Activated CD4-positive, CD25-positive, alpha-beta regulatory T cell (primary cell): ENCODE measurements around the gene BICRA.
"Not testable (repeated sequence)": the region's sequence is repeated elsewhere in the genome, so short reads cannot be mapped to it uniquely, and the experiment has no call there.

Experiments used
- DNase-seq, 4 experiments: peaks; one replicate each; lab custom pipeline; 2025; lab: John Stamatoyannopoulos, UW

Gene BICRA

DNA sequence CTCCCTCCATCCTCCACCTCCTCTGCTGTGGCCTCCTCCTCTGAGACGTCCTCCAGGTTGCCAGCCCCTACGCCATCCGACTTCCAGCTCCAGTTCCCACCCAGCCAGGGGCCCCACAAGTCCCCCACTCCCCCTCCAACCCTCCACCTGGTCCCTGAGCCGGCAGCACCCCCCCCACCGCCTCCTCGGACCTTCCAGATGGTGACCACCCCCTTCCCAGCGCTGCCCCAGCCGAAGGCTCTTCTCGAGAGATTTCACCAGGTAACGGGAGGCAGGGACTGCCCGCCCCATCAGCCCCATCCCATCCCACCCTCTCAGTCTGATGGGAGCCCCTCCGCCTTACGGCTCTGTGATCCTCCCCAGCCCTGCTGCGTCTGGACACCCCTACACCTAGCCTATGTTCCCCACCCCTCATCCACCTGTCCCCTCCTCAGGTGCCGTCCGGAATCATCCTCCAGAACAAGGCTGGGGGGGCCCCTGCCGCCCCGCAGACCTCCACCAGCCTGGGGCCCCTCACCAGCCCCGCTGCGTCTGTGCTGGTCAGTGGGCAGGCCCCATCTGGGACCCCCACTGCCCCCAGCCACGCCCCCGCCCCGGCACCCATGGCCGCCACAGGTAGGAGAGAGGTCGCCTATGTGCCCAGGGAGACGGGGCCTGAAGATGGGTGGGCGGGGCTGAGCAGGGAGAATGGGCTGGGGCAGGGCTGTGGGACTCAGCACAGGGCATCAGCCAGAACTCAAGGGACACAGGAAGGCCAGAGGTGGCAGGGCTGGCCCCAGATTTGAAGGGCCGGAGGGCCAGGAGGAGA lies 85.7 kb downstream of the BICRA start:
- no peak for DNase-seq

DNA sequence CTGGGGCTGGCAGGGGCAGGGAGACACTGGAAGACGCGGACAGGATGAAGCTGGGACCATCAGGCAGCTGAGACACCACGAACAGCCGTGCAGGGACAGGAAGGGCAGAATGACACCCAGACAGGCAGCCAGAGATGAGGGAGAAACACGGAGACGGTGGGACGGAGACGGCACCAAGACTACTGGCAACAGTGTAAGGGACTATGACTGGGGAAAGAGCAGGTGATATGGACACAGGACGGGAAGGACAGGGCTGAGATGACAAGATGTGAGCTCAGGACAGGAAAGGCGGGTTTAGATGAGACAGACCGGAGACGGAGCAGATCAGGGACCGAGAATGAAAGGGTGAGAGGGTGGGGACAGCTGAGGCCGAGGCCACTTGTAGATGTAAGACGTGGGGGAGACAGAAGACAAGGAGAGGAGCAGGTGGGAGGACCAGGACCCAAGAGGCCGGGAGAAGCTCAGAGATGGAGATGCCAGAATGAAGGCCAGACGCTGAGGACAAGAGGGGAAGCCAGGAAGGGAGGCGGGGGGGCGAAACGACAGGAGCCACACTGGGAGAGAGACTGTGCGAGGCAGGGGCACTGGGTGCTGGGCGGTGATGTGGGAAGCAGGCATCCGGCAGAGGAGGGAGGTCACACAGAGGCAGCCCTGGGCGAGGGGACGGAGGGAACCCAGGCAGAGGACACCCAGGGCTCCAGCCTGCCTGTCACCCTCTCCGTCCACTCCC lies 86.8 kb downstream of the BICRA start:
- no peak for DNase-seq

DNA sequence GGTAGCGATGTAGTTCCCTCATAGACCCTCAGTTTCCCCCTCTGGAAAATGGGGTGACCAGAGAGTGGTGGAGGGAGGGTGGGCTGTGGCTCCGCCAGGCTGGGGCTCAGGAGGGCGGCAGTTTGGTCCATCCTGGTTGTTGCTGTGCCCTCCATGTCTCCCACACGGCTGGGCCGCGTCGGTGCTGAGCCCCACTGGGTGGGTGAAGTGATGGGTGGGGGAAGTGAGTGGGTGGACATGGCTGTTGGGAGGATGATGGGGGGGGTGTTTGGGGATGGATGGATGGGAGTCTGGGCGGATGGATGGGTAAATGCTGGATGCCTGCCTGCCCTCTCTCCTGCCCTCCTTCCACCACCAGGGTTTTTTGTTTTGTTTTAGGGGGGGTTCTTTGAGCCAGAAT lies 87.7 kb downstream of the BICRA start:
- DNase-seq = no peak

DNA sequence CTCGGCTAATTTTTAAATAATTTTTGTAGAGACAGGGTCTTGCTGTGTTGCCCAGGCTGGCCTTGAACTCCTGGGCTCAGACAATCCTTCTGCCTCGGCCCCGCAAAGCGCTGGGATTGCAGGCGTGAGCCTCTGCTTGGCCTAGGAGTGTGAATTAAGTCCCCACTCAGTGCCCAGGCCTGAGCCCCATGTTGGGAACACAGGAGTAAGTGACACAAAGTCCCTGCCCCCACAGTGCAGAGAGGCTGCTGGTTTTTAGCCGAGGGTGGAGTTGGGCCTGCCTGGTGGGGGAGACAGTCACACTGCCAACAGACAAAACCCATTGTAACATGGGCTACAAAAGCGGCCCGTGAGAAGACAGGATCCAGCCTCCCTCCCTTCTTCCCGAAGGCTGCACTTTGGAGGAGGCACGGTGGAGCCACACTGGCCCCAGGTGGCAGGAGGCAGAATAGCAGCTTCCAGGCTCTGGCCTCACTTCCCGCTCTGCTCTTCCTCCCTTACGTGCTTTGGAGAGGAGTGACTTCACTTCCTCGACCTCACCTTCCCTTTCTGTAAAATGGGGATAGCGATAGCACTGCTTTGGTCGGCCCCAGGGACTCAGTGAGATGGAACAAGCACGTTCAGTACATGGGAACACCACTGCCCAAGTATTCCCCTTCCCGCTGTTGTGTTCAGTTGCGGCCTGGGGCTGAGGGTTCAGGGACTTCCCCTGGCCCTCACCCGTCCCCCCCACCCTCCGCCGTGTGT lies 89.1 kb downstream of the BICRA start:
- peak in 1 of 4 experiments; percentile 29 for DNase-seq

DNA sequence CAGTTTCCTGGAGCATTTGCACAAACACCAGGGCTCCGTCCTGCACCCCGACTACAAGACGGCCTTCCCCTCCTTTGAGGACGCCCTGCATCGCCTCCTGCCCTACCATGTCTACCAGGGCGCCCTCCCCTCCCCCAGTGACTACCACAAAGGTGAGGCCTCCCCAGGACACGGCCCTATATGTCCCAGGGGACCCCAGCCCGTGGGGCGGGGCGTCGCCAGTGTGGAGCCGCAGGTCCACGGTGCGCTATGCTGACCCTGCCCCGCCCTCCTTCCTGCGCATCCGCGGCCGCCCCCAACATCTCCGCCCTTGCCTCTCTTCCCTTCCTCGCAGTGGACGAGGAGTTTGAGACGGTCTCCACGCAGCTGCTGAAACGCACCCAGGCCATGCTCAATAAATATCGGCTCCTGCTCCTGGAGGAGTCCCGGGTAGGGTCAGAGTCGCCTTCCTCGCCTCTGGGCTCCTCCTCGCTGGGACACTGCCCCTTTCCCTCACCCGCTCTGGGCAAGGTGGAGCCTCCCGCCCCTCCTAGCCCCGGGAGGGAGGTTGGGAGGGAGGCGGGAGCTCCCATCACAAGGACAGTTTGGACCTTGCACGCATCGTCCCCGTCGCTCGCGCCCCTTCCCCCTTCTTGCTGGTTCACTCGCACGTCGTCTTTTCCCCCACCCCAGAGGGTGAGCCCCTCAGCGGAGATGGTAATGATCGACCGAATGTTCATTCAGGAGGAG lies 89.9 kb downstream of the BICRA start:
- no peak for DNase-seq

DNA sequence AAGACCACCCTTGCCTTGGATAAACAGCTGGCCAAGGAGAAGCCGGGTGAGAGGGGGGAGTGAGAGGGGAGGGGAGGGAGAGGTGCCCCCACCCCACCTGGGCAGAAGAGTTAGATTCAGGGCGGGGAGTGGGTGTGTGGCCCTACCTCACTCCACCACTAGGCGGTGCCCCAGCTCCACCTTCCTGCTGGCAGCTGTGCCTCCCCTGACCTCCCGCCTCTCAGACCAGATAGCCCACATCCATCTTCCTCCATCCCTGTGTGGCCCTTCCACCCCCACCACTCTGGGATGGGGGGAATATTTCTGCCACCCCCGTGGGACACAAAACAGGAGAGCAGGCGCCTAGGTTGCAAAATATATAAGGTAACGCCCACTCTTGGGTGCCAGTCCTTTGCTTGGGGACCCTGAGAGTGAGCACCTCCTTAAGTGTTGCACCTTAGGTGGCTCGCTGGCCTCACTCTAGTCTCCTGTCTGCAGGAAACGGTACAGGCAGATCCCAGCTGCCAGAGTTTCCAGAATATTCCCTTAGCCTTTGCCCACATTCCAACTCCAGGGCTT lies 90.5 kb downstream of the BICRA start:
- DNase-seq = peak; percentile 18 to 38 (median 28)

DNA sequence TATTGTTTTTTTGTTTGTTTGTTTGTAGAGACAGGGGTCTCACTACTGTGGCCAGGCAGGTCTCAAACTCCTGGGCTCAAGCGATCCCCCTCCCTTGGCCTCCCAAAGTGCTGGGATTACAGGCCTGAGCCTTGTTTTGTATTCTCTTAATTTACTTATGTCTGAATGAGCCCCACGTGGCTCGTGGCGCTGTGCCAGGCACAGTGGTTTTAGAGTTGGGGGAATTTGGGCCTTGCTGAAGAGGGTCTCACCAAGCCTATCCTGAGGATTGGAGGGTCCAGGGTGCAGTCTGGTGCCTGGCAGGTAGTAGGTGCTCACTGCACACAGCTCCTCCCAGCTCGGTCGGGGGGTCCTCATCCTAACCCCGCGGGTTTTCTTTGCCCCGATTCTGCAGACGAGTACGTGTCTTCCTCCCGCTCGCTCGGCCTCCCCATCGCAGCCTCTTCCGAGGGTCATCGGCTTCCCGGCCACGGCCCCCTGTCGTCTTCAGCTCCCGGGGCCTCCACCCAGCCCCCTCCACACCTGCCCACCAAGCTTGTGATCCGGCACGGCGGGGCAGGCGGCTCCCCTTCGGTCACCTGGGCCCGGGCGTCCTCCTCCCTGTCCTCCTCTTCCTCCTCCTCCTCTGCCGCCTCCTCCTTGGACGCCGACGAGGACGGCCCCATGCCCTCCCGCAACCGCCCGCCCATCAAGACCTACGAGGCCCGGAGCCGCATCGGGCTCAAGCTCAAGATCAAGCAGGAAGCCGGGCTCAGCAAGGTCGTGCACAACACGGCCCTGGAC lies 92.2 kb downstream of the BICRA start:
- DNase-seq = no peak

DNA sequence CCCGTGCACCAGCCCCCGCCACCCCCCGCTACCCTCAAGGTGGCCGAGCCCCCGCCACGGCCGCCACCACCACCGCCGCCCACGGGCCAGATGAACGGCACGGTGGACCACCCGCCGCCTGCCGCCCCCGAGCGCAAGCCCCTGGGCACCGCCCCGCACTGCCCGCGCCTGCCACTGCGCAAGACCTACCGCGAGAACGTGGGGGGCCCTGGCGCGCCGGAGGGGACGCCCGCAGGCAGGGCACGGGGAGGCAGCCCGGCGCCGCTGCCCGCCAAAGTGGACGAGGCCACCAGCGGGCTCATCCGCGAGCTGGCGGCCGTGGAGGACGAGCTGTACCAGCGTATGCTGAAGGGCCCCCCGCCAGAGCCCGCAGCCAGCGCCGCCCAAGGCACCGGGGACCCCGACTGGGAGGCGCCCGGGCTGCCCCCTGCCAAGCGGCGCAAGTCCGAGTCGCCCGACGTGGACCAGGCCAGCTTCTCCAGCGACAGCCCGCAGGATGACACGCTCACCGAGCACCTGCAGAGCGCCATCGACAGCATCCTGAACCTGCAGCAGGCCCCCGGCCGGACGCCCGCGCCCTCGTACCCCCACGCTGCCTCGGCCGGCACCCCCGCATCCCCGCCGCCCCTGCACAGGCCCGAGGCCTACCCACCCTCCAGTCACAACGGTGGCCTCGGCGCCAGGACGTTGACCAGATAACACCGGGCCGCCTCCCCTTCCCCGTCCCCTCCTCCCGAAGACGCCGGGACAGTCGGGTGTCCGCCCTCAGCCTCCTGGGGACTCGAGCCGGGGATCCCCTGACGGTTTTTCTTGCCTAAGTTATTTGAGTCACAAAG lies 93.0 kb downstream of the BICRA start:
- no peak for DNase-seq

DNA sequence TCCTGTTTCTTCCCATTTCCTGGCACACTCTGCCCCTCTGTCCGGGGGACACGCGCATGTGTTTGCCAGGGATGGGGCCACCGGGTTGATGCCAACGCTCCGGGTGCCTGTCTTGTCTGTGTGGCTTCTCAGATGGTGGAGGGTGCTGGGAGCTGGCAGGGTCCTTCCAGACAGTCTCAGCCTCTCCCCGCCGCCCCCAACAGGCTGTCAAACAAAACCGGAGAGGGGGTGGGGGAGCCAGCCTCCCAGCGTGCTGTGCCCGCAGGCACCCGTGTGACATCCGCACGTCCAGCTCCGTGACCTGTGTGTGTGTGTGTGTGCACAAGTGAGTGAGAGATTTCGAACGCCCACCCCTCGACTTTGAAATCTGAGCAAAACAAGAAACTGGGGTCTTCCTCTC lies 93.7 kb downstream of the BICRA start:
- DNase-seq = no peak

DNA sequence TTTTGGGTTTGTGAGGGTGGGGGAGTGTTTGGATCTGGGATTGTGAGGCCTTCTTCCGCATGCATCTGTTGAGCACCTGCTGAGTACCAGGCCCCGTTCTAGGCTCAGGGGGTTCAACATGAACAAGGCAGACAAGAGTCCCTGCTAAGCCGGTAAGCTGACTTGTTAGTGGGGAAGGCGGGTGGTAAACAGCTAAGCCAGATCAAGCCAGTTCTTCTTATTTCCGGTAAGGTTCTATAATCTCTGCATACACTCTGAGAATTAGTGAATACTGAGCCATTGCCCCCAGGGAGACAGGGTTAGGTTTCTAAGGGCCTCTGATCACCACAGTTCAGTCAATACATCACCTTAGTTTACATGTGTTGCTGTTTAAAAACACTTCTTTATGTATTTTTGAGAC lies 94.4 kb downstream of the BICRA start:
- no peak for DNase-seq

DNA sequence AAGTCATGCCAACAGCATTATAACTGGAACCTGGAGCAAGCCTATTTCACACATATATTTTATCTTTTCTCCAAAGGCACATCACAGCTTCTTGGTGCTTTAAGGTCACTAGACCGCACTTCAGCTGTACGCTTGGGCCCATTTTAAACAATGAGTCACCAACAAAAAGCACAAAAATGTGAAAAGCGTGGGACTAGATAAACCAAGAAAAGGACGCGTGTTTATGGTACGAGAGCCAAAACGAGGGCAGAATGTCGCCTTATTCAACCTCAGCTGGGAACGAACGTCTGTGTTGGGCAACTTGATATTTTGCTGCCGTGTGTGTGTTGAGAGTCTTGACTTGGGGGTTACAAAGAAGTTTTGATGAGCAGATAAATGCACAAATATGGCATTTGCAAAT lies 95.1 kb downstream of the BICRA start:
- DNase-seq = no peak

DNA sequence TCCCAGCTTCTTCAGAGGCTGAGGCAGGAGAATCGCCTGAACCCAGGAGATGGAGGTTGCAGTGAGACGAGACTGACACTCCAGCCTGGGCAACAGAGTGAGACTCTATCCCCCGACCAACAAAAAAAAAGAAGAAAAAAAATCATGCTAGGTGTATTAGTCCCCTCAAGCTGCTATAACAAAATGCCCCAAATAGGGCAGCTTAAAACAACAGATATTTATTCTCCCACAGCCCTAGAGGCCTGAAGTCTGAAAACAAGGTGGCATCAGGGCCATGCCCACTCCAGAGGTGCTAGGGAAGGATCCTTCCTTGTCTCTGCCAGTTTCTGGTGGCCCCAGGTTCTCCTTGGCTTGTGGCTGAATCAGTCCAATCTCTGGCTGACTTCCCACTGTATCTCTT lies 95.7 kb downstream of the BICRA start:
- DNase-seq = no peak

DNA sequence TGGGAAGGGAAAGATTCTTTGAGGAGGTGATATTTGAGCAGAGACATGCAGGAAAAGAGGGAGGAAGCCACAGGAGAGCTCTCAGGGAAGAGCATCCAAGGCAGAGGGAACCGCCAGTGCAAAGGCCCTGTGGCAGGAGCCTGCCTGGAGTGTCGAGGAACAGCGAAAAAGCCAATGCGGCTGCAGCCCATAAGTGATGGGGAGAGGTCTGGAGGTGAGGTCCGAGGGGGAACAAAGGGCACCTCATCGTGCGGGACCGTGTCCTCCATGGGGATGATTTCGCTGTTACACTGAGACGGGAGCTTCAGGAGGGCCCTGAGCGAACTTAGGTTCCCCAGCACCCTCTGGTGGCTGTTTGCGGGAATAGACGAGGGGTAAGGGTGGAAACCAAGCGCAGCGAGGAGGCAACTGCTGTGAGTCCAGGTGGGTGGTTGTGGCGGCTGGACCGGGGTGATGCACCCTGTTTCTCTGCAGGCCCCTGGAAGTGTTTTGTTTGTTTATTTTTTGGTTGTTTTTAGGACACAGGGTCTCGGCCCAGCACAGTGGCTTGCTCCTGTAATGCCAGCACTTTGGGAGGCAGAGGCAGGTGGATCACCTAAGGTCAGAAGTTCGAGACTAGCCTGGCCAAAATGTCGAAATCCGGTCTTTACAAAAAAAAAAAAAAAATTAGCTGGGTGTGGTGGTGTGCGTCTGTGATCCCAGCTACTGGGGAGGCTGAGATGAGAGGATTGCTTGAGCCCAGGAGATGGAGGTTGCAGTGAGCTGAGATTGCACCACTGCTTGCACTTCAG lies 98.4 kb downstream of the BICRA start:
- DNase-seq = peak; percentile 45 to 57 (median 54)

DNA sequence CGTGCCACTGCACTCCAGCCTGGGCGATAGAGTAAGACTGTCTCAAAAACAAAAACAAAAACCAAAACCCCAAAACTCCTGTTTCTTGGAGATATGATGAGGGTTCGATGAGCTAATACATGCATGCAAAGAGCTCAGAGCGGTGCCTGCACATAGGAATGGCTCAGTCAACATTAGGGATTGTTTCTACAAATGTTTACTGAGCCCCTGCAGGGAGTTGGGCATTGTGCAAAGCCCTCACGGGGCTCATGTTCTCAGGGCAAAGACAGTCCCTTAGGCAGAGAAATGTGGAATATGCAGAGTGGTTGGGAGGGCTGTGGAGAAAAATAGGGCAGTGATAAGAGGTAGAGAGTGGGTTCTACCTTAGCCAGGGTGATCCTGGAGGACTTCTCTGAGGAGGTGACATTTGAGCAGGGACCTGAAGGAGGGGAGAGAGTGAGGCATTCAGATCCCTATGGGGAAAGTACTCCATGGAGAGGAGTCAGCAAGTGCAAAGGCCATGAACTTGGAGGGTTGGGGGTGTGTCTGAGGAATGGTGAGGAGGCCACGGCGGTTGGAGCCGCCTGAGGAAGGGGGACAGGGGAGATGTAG lies 102.8 kb downstream of the BICRA start:
- DNase-seq = no peak

DNA sequence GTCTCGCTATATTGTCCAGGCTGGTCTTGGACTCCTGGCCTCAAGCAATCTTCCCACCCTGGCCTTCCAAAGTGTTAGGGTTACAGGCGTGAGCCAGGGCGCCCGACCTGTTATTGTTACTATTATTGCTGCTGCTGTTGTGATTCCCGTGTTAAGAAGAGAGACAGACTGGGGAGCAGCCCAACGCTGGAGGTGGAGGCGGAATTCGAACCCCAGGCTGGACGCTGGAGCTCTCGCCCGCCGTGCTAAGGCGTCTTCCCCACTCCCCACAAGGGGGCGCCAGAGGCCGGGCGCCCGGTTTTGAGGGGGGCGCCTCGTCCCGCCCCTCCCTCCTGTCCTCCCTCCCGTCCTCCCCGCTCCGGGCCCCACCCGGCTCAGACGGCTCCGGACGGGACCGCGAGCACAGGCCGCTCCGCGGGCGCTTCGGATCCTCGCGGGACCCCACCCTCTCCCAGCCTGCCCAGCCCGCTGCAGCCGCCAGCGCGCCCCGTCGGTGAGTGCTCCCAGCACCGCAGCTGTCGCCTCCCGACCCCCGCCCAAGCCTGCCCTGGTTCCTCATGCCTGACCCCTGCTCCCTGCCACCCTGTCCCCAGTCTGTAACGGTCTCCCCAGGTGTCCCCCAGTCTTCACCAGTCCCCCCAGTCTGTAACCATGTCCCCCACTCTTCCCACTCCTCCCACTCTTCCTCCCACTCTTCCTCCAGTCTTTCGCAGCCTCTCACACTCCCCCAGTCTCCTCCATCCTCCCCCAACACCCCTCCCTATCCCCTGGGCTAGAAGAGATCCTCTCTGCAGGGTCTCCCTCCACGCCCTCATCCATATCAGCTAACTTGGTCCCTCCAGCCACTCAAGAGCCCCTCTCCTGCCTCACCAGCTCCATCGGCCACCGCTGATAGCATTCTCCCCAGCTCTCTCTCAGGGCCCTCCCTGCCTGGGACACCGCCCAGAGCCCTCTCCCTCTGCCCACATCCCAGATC lies 104.4 kb downstream of the BICRA start, which contains the start of gene EHD2:
EHD2 (plus strand) TSS at position 377 of the 976 bp plus-strand sequence. CDS start 3,191 bp downstream, outside the sequence.
- DNase-seq = peak in 1 of 4 experiments; percentile 8

DNA sequence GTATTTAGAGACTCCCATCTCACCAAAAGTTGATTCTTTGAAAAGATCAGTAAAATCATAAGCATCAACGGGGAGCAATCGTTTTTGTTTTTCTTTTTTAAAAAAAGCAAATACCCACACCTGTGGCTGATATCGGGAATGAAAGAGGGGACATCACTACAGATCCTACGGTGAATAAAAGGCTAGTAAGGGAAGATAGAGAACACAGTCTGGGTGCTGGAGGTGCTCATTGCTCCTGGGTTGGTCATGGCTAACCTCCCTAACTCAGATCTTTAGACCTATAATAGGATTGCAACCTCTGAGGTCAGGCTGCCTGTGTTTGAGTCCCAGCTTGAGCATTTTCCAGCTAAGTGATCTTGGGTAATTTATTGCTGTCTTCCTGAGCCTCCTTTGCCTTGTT lies 105.4 kb downstream of the BICRA start:
- DNase-seq = no peak

DNA sequence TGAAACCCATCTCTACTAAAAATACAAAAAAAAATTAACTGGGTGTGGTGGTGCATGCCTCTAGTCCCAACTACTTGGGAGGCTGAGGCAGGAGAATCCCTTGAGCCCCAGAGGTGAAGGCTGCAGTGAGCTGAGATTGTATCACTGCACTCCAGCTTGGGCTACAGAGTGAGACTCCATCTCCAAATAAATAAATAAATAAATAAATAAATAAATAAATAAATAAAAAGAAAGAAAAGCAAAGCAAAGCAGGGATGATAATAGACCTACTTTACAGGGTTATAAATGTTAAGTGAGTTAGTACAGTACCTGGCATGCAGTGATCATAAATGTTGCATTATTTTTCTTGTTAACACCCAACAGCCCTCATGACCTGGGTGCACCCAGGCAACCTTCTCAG lies 105.9 kb downstream of the BICRA start:
- not testable (repeated sequence) for DNase-seq
